ENCODE results near the gene CALML3.

The CALML3 gene

DNA sequence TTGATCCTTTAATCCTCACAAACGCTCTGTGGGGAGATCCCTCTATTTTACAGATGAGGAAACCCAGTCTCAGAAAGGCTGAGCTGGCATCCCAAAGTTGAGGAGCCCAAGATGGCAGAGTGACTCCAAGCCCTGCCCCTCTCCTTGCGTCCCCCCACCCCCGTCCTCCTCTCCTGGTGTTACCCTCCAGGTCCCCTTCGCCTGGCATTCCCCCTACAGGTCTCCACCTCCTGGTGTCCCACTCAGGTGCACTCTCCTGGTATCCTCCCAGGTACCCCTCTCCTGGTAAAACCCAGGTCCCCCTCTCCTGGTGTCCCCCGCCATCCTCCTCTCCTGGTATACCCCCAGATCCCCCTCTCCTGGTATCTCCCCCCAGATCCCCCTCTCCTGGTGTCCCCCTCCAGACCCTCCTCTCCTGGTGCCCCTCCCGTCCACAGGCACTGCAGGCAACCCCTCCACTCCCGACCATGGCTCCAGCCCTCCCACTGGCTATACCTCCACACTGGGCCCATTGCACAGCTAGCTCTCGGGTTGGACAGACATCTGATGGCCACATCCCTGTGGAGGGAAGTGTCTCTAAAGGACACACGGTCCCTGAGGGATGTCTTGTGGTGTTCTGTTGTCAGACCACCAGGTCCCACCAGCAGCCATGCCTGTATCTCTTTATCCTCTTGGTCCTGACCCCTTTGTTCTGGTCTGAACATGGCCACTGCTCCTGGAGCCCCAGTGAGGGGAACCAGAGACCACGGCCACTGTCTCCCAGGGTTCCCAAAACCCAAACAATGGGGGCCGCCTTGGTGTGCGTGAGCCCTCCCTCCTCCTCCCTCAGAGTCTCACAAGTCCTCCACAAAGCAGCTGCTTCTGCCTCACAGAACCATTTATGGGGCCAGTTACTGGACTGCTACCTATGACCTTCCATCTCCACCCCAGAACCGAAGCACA lies 37.2 kb downstream of the CALML3 start:
- no peak for DNase-seq (ENCODE audit: low read depth)
- H3K4me3 ChIP-seq (ENCODE audit: low read depth, low read length) = no peak overlapping the region

DNA sequence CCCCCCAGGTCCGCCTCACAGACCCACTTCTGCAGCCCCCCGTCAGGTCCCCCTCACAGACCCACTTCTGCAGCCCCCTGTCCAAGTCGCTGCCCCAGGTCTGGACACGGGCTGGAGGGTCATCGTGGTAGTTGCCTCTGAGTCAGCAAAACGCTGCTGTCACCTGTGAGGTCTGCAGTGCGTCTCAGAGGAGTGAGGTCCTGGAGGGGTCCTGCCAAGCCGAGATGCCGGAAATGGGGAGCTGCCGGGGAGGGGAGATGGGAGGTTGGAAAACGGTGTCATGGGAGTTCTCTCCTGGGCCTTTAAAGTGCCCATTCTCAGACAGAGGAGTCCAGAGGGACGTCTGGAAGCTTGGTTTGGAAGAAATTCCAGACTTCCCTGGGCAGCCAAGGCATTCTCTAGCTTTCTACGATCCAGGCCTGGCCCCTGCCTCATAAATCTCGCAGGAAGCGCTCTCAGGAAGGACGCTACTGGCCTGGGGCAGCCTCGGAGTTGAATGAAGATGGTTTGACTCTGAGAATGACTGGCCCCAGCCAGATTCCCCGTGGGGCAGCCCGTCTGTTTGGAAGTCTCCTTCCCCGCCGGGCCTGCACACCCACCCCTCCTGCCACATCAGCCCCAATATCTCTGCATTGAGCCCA lies 38.7 kb downstream of the CALML3 start:
- no peak overlapping the region for H3K4me3 ChIP-seq (ENCODE audit: low read depth, low read length)
- DNase-seq (ENCODE audit: low read depth) = no peak

DNA sequence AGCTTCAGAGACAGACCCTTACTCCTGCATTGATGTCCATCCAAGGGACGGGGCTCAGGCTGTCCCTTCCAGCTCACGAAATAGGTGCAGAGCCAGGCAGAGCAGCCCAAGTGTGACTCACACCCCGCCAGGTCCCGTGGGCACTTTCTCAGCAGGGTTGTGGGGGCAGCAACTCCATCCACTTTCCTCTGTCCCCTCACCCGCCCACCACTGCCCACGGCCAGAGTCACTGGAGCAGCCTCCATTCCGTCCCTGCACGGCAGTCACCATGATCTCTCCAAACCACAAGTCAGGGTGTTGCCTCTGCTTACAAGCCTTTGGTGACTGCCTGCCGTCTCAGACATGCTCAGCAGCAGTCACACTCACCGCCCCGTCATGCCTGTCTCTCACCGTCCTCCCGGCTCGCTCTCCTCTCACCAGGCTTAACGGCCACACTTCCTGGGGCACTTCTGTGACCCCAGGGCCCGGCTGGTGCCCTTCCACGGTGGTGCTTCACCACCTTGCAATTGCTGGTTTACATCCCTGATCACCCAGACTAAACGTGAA lies 39.3 kb downstream of the CALML3 start:
- no peak for DNase-seq (ENCODE audit: low read depth)
- no peak overlapping the region for H3K4me3 ChIP-seq (ENCODE audit: low read depth, low read length)

DNA sequence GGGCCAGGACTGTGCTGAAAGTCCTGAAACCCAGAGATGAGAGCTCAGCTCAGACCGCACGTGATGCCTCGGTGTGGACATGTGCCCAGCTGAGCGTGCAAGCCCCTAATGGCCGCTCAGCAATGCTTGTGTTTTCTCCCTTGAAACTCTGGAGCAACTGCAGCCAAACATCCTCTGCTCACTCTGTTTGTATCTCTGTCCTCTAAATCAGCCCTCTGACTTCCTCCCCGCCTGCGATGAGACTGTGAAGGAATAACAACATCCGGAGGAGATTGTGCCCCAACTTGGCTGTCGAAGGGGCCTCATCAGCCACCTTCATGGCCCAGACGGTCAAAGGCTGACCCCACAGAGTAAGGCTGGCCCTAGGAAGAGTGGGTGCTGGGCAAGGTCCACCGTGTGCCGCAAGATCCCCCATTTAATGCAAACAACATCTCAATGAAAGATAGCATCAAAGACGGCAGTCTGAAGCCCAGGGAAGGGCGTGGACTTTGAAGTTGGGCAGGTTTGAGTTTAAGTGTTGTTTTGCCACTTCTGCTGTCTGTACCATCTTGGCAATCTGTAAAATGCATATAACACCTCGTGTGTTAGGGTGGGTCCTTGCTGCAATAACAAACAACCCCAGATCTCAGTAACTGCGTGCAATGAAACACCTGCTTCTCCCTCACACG lies 39.9 kb downstream of the CALML3 start:
- no peak for DNase-seq (ENCODE audit: low read depth)
- no peak overlapping the region for H3K4me3 ChIP-seq (ENCODE audit: low read depth, low read length)

DNA sequence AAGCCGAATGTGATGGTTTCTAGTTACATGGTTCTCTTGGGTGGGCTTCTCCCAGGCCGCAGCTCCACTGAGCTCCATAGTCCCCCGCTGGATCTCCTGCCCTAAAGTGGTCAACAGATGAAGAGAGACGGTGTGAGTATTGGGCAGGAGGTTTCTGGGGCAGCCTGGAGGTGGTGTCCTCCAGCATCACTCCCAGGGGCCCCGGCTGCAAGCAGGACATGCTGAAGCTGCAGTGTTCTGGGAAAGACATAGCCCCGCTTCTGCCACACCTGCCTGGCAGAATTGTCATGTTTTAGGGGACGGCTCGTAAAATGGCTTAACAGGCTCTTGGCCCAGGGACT lies 40.4 kb downstream of the CALML3 start:
- DNase-seq (ENCODE audit: low read depth) = no peak
- H3K4me3 ChIP-seq (ENCODE audit: low read depth, low read length) = no peak overlapping the region

DNA sequence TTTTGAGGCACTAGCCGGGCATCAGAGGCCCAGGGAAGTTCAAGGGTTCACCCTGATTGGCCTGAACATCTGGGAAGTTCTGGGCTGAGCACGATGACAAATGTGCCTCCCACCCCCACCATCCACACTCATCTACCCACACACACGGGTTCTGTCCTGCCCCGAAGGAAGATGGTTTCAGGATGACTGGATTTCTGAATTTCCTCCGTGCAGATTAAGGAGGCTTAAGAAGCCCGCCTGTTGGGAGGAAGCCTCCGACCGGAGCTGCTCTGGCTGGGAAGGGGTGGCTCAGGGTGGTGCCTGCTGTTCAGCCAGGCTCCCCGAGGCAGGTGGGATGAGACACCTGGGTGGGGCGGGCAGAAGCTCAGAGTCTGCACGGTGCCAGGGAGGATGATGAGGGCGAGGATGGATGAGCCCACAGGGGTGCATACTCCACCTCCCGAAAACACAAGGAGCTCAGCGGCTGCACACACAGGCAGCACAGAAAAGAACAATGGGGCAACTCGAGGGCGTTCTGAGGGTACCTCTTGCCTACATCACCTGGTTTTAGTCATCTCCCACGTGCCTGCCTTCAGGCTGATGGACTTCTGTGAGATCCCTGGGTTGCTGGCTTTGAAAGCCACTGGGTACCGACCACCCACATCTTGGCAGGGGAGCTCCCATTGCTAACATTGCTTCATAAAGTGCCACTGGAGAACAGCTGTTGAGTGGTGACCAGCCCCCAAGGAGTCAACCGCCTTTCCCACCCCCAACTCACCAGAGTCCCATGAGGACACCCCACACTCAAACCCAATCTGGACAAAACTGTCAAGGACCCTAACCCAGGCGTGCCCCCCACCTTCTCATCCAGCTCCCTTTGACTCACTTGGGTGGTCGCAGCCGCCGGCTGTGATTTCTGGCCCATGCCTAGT lies 41.2 kb downstream of the CALML3 start:
- DNase-seq (ENCODE audit: low read depth) = no peak

DNA sequence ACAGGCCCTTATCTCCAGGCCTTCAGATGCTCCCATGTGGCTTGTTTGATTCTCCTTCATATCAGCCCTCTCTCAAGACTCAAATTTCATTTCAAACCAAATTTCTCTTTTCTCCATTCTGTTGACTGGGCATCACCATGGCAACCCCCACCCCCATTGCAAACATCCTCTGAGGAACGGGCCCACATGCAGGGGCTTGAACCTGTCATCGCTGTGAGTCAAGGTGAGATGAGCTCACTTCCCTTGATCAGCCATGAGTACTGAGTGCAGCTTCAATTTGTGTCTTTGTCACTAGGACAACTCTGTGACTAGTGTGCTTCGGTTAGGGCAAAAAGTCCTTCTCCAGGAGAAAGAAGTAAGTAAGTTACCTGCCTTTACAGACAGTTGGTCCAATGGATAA lies 41.9 kb downstream of the CALML3 start:
- H3K4me3 ChIP-seq (ENCODE audit: low read depth, low read length) = no peak overlapping the region
- DNase-seq (ENCODE audit: low read depth) = no peak

More for the DNA sequence above, 41.2 kb downstream of the CALML3 start:
- H3K4me3 ChIP-seq (ENCODE audit: low read depth, low read length) = no peak overlapping the region

DNA sequence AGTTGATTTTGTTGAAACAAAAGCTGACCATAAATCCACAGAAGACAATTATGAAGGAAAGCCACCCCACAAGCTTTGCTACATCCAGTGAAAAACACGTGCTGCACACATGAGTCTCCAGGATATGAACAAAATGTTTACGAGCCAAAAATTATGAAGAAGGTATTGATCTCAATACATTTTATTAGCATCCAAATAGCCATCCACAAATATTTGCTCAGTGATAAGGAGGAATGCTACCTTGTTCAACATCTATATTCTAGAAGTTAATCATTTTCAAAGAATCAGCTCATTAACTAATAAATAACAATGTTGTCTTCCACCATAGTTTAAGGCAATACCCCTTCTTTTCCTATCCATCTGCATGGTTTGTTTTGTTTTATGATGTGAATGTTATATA lies 42.7 kb downstream of the CALML3 start:
- H3K4me3 ChIP-seq (ENCODE audit: low read depth, low read length) = no peak overlapping the region
- no peak for DNase-seq (ENCODE audit: low read depth)

DNA sequence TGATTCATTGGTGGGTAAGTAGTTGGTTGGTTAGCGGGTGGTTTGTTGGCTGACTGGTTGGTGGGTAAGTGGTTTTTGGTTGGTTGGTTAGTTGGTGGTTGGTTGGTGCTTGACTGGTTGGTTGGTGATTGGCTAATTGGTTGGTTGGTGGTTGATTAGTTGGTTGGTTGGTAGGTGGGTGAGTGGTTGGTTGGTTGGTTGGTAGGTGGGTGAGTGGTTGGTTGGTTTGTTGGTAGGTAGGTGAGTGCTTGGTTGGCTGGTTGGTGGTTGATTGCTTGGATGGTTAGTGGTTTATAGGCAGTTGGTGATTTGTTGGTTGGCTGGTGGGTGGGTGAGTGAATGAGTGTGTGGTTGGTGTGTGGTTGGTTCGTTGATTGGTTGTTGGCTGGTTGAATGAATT lies 44.2 kb downstream of the CALML3 start:
- no peak for DNase-seq (ENCODE audit: low read depth)
- H3K4me3 ChIP-seq (ENCODE audit: low read depth, low read length) = no peak overlapping the region

DNA sequence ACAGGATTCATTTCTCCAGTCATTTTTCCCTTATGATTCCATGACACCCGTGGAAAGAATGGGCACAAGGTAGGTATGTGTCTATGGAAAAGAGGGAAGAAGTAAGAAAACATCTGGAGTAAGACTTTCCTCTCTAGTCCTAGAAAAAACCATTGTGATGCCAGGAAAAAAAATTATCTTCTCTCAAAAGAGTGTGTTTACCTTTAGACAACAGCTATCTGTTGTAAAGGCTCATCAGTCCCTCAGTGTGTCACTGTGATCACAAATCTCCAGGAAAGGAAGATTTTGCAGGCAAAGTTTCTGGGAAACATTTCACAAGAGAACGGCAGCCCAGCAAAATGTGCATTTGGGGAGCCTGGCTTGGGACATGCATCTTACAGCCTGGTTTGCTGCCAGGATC lies 44.8 kb downstream of the CALML3 start:
- H3K4me3 ChIP-seq (ENCODE audit: low read depth, low read length) = no peak overlapping the region
- DNase-seq (ENCODE audit: low read depth) = no peak

DNA sequence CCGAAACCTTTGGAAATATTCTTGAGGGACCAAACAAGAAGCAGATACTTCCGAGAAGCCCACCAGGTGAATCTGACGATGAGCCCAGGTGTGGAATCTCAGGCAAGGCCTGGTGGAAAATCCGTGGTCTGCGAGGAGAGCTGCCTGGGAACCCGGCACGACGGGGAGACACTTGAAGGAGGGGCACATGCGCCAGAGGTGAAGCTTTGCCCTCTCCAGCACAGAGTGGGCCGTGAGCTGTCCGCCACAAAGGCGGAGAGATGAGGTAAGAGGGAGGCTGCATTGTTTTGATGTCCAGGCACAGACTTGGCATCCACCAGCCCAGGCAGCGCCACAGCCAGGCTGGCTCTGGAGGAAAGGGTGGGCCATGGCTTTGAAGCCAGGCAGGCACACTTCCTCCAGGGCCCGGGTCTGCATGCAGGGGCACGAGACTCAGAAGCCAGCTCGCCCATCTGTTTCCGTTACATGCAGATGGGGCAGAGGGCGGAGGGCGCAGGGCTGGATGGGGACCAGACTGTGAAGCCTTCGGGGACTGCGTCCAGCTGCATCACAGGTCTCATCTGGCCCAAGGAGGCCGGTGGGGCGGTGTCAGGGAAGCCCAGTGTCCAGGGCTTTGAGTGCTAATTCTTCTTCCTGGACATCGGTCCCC lies 45.4 kb downstream of the CALML3 start:
- H3K4me3 ChIP-seq (ENCODE audit: low read depth, low read length) = no peak overlapping the region
- no peak for DNase-seq (ENCODE audit: low read depth)

DNA sequence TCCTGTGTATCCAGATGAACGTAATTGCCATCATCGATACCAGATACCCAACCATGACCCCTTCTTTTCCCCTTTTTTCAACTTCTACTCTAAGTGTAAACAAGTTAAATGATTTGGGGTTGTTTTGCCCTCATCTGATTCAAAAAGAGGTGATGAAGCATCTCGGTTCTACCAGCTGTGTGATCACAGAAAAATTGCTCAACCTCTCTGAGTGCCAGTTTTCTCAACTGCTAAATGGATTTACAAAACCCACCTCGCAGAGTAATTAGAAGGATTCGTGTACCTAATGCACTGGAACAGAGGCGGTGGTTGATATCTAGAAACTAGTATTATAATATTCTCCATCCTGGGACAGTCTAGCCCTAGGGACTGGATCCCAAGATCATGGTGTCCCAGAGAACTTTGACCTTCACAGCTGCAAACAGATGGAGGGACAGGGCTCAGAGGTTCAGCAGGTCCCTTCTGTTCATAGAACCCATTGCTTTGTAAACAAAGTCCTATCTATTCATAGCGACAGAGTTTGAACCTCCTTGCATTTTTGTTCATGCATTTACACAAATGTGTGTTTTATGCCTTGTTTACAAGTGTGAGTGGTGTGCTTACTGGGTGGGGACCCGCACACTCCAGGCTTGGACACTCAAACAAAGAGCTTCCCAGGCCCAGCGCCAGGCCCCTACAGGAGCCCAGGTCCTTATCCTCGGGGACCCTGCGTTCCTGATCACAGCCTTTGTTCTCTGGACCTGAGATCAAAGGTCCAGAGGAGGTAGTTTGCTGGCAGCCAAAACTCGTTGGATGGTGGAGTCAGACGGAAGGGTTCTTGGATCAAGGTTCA lies 46.4 kb downstream of the CALML3 start:
- DNase-seq (ENCODE audit: low read depth) = no peak
- H3K4me3 ChIP-seq (ENCODE audit: low read depth, low read length) = no peak overlapping the region

DNA sequence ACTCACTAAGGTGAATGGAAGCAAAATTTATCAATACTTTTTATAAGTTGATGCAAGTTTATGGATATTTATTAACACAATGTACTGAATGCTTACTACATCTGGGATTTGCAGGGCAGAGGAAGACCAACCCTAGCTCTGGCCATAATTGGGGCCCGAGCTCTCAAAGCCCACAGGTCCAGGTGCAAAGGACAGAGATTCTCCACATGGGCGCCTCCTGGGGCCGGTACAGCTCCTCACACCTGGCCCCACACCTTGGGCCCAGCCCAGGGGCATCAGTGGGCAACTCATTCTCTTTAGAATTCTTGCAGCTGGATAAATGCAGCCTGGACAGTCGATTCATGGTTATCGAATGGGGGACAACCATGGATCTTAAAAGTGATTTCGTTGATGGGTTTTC lies 47.1 kb downstream of the CALML3 start:
- no peak overlapping the region for H3K4me3 ChIP-seq (ENCODE audit: low read depth, low read length)
- DNase-seq (ENCODE audit: low read depth) = no peak

DNA sequence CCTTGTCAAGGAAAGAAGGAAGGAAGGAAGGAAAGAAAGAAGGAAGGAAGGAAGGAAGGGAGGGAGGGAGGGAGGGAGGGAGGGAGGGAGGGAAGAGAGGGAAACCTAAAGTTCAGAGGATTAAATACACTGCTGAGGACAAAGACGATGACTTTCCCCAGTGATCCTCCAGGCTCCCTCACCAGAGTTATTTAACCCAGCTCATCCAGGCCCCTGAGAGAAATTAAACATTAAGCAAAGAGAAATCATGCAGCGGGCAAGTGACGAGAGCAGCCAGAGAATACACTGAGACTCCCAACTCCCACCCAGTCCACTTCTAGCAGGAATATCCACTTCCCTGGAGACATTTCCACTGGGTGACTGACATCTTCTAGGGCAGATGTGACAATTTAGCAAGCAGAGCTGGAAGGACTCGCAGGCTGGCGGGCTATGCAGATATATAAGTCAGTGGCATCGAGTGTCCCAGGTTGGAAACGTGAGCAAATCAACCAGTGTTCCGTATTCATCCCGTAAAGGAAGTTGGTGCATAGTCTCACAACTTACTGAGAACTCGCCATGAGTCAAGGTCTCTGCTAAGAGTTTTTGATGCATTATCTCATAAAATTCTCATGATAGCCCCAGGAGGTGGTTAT lies 48.7 kb downstream of the CALML3 start:
- DNase-seq (ENCODE audit: low read depth) = no peak
- H3K4me3 ChIP-seq (ENCODE audit: low read depth, low read length) = no peak overlapping the region

DNA sequence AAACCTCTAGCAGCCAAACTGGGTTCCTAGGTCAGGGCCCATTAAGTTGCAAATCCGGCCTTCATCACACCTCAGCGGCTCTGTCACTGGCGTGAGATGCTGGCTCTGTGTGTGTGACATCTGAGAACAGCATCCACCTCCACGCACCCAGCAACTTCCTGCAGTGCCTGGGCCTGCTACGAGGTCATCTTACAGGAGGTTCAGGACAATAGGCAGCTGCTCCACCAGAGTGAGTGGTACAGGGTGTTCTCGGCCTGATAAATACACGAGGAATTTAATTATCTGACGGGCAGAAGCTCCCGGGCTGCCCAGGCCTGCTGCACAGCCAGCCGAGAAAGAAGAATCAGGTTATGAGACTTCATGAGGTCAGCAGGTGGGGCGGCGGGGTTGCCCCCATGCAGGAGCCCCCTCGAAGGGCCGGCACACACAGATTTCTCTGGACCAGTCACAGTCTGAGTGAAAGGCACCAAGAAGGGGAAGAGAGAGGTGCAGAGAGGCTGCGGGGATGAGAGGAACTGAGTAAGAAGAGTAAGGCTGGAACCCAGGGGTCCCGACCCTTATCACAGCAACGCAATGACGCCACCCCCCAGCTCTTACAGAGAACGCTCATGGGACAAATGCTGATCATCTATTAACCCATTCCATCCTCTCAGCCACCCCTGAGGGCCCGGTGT lies 49.3 kb downstream of the CALML3 start:
- DNase-seq (ENCODE audit: low read depth) = no peak
- H3K4me3 ChIP-seq (ENCODE audit: low read depth, low read length) = no peak overlapping the region

DNA sequence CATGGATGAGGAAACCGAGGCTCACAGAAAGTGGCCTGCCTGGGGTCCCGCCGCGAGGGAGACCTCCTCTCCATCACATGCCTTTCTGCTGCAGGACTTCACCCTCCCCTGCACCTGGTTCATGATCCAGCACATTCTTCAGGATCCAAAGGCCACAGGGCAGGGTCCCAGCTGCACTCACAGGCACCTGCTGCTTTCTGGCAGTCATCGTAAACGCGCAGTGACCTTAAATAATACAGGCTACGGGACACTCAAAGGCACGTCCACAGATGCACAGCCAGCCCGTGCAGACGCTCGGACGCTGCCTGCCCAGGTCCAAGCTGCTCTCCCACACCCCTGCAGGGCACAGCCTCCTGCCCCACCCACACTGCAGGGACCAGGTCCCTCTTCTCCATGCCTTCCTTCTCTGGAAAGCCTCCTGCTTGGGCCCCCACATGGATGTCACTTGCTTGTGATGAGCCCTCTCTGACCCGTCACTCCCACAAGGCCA lies 49.9 kb downstream of the CALML3 start:
- DNase-seq (ENCODE audit: low read depth) = no peak
- H3K4me3 ChIP-seq (ENCODE audit: low read depth, low read length) = no peak overlapping the region

DNA sequence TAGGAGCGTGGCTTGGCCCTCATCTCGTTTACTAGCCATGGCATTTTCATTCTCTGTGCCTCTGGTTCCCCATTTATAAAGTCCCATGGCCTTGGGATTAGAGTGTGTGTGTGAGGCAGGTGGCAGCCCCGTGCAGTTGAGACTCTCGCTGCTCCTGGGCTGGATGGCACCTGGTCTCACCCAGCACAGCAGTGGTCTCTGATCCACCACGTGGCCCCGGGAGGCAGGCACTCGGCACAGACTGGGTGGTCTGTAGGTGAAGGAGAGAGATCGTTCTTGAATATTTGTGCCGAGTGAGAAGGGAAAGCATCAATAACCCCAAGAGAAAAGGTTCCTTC lies 50.4 kb downstream of the CALML3 start:
- no peak overlapping the region for H3K4me3 ChIP-seq (ENCODE audit: low read depth, low read length)
- no peak for DNase-seq (ENCODE audit: low read depth)

Data from skeletal muscle cell (primary cell).